ENCODE measurements around the gene ZNF445. TPM values are rescaled to one million over a fixed set of nuclear protein-coding genes. Genes with fewer than 3 reads are reported as not detected.

ZNF445 gene
- total and polyA plus RNA-seq, 2 of the 8 experiments (the other 6 are each of a cell fraction or from before 2014, with no cell fraction given): 3.3 to 26.3 TPM

GRCh38 chr3:44516230-44516629 is 38.8 kb upstream of the ZNF445 start:
- Histone ChIP-seq H3K4ac (replicated peaks; ENCODE audit: insufficient read length, low read depth, low read length) (no peak overlapping the region), H3K79me1 (ENCODE audit: low read depth, low read length) (no peaks in the 10 kb centered on the region), H2BK15ac (ENCODE audit: low read length) (no peak overlapping the region), H2BK120ac (replicated peaks; ENCODE audit: low read depth, low read length) (no peak overlapping the region), H2BK5ac (ENCODE audit: low read depth, low read length) (no peak overlapping the region), H3K4me2 (ENCODE audit: insufficient read depth in 1 of 2, low read depth in 2 of 2, low read length in 2 of 2) (no peak overlapping the region), H3K27ac (ENCODE audit: low read depth, low read length) (no peak overlapping the region), H2AFZ (ENCODE audit: low read length) (no peak overlapping the region), H2BK20ac (ENCODE audit: low read length) (no peak overlapping the region), H3K23me2 (ENCODE audit: low read depth, low read length) (no peaks in the 10 kb centered on the region), H2AK5ac (ENCODE audit: low read depth, low read length) (no peak overlapping the region), H2BK12ac (ENCODE audit: low read depth, low read length) (no peak overlapping the region), H4K5ac (ENCODE audit: insufficient read length, low read depth, low read length) (no peak overlapping the region), H3K79me2 (ENCODE audit: control insufficient read depth in 1 of 2, insufficient read depth in 2 of 2, low read length in 2 of 2) (no peaks in the 10 kb centered on the region), H3K4me1 (replicated peaks in 1 of 4; ENCODE audit: control insufficient read depth in 3 of 4, insufficient read depth in 4 of 4, low read length in 3 of 4) (peaks cover 0 to 5% (median 3%) of the 10 kb centered on the region in 4 experiments; a peak in 3 of 7 replicates), H3K27me3 (replicated peaks in 1 of 4; ENCODE audit: control insufficient read depth in 3 of 4, extremely low read depth in 1 of 4, insufficient read depth in 3 of 4, low read length in 3 of 4) (no peaks in the 10 kb centered on the region), H3K18ac (ENCODE audit: extremely low read depth, low read length) (no peak overlapping the region), H3K4me3 (ENCODE audit: extremely low read depth in 1 of 4, insufficient read depth in 2 of 4, low read depth in 3 of 4, low read length in 4 of 4) (no peak overlapping the region), H3K23ac (ENCODE audit: insufficient read length) (no peak overlapping the region), H3K9ac (replicated peaks in 1 of 4; ENCODE audit: extremely low read depth in 1 of 4, low read depth in 3 of 4, low read length in 3 of 4) (no peak overlapping the region), H3K56ac (replicated peaks; ENCODE audit: insufficient read length, low read depth, low read length) (no peak overlapping the region), H4K8ac (ENCODE audit: extremely low read depth, insufficient read depth, low read length) (no peak overlapping the region), H3K14ac (ENCODE audit: insufficient read length) (no peak overlapping the region), H3K36me3 (ENCODE audit: control insufficient read depth in 2 of 4, insufficient read depth in 4 of 4, low read length in 3 of 4) (no peaks in the 10 kb centered on the region), H3K9me3 (ENCODE audit: insufficient read depth in 2 of 2, low read depth in 1 of 2, low read length in 1 of 2) (no peaks in the 10 kb centered on the region), H4K20me1 (replicated peaks in 1 of 2; ENCODE audit: control insufficient read depth in 1 of 2, insufficient read depth in 2 of 2, low read length in 2 of 2) (no peaks in the 10 kb centered on the region), H4K91ac (replicated peaks; ENCODE audit: insufficient read length, low read length) (no peak overlapping the region)
- DNase-seq (ENCODE audit: low read depth in 1 of 2, low spot score in 2 of 2) (no peak), FAIRE-seq (no peak)
- WGBS, 2 experiments (ENCODE audit: extremely low coverage in 1 of 2, insufficient coverage in 1 of 2, insufficient read length in 1 of 2, insufficient replicate concordance in 2 of 2, low coverage in 1 of 2, low lambda C conversion rate in 2 of 2, missing lambda C conversion rate in 1 of 2): 90% methylated on average over 3 of the region's 3 CpGs; no CpG with 5 or more reads in 1 of the 2 experiments
- ChIA-PET CTCF (ENCODE audit: partially characterized antibody) (interaction anchor here (1.2 kb wide), 1 partner anchor 17 kb away, joined by 5 read pairs; no protein-coding TSS in a partner anchor), POLR2A (ENCODE audit: partially characterized antibody) (interaction anchor here (0.6 kb wide), 1 partner anchor 28 kb away, joined by 3 read pairs; no protein-coding TSS in a partner anchor)
- TF ChIP-seq ATF3 (IDR thresholded peaks at IDR 0.05; ENCODE audit: insufficient read depth, low read depth, low read length) (no peak), SIN3A (conservative IDR thresholded peaks at IDR 0.05 in 1 of 2, IDR thresholded peaks at IDR 0.05 in 1 of 2; ENCODE audit: low read depth in 1 of 2, low read length in 2 of 2) (no peak), CTCF (IDR thresholded peaks at IDR 0.05; ENCODE audit: control extremely low read depth in 1 of 3, insufficient read depth in 1 of 3, low read depth in 1 of 3, low read length in 3 of 3) (no peak), JUND (IDR thresholded peaks at IDR 0.05; ENCODE audit: low read length) (no peak), TBP (IDR thresholded peaks at IDR 0.05; ENCODE audit: low read depth, low read length) (no peak), MAFK (IDR thresholded peaks at IDR 0.05; ENCODE audit: low read depth, low read length) (no peak), SIRT6 (IDR thresholded peaks at IDR 0.05; ENCODE audit: low read length) (no peak), JUN (IDR thresholded peaks at IDR 0.05; ENCODE audit: low read depth, low read length) (no peak), KDM1A (IDR thresholded peaks at IDR 0.05; ENCODE audit: borderline replicate concordance, low read length) (no peak), CHD1 (IDR thresholded peaks at IDR 0.05; ENCODE audit: low read depth, low read length) (no peak), EP300 (IDR thresholded peaks at IDR 0.05; ENCODE audit: borderline replicate concordance in 1 of 2, low read depth in 2 of 2, low read length in 2 of 2) (no peak)
